SJCRH30 (cell line): ENCODE results near the gene ARHGEF3. TPM values are rescaled to one million over a fixed set of nuclear protein-coding genes. Genes with fewer than 3 reads are reported as not detected.

Source experiments
- DNase-seq, 2 experiments: peaks; one replicate each; pipeline ENCODE4 v3.0.0-alpha.2; 2015 to 2020
- H3K27ac ChIP-seq: fragments of 250-450 bp; sonication (Bioruptor Pico); 2 replicates; pipeline ENCODE4 v1.5.1; 2020; ENCODE audit warnings: mild to moderate bottlenecking, moderate library complexity
- H3K27me3 ChIP-seq: fragments of 250-450 bp; sonication (Bioruptor Pico); 2 replicates; pipeline ENCODE4 v1.5.1; 2020; ENCODE audit warnings: mild to moderate bottlenecking, moderate library complexity
- H3K36me3 ChIP-seq: fragments of 250-450 bp; sonication (Bioruptor Pico); 2 replicates; pipeline ENCODE4 v1.5.1; 2020; ENCODE audit warnings: mild to moderate bottlenecking, moderate library complexity
- H3K4me1 ChIP-seq: fragments of 250-450 bp; sonication (Bioruptor Pico); 2 replicates; pipeline ENCODE4 v1.5.1; 2020; ENCODE audit warnings: mild to moderate bottlenecking, moderate library complexity
- H3K4me3 ChIP-seq: fragments of 250-450 bp; sonication (Bioruptor Pico); 2 replicates; pipeline ENCODE4 v1.5.1; 2020; ENCODE audit warnings: mild to moderate bottlenecking, moderate library complexity
- H3K9me3 ChIP-seq: fragments of 250-450 bp; sonication (Bioruptor Pico); replicated peaks from 2 replicates; pipeline ENCODE4 v1.5.1; 2020; ENCODE audit warnings: mild to moderate bottlenecking, moderate library complexity
- total RNA-seq: library from RNA; depleted of rRNA; stranded (reverse); fragments of >200 nt; shearing (Covaris generic); gene quantifications from 2 replicates; pipeline ENCODE4 v1.2.3, GENCODE V29; 2014

ARHGEF3 gene
- total RNA-seq, 1 experiment from 2014 or later, result 29.9 TPM

- Histone ChIP-seq H3K27ac (no peak overlapping the region), H3K36me3 (no peaks in the 10 kb centered on the region), H3K9me3 (no peaks in the 10 kb centered on the region), H3K4me3 (no peak overlapping the region), H3K27me3 (no peaks in the 10 kb centered on the region), H3K4me1 (peaks cover 11% of the 10 kb centered on the region)
- no peak for DNase-seq
These were observed 27.8 kb upstream of the ARHGEF3 start for GRCh38 chr3:56829533-56829932.

- no peak for DNase-seq
- H3K4me1 ChIP-seq, result no peaks in the 10 kb centered on the region
- no peak overlapping the region for H3K4me3 ChIP-seq
- no peaks in the 10 kb centered on the region for H3K27me3 ChIP-seq
- H3K27ac ChIP-seq, result no peak overlapping the region
- H3K36me3 ChIP-seq, result no peaks in the 10 kb centered on the region
- H3K9me3 ChIP-seq, result no peaks in the 10 kb centered on the region
These were observed 25.3 kb upstream of the ARHGEF3 start for GRCh38 chr3:56826831-56827722.

- Histone ChIP-seq H3K9me3 (no peaks in the 10 kb centered on the region), H3K4me3 (no peak overlapping the region), H3K36me3 (no peaks in the 10 kb centered on the region), H3K27ac (no peak overlapping the region), H3K4me1 (no peaks in the 10 kb centered on the region), H3K27me3 (no peaks in the 10 kb centered on the region)
- no peak for DNase-seq
These were observed 24.1 kb upstream of the ARHGEF3 start for GRCh38 chr3:56825567-56826438.

GRCh38 chr3:56823984-56824703, 22.4 kb upstream of the ARHGEF3 start:
- no peak for DNase-seq
- Histone ChIP-seq H3K4me3 (no peak overlapping the region), H3K36me3 (no peaks in the 10 kb centered on the region), H3K27me3 (no peaks in the 10 kb centered on the region), H3K9me3 (no peaks in the 10 kb centered on the region), H3K4me1 (no peaks in the 10 kb centered on the region), H3K27ac (no peak overlapping the region)

- no peak overlapping the region for H3K4me3 ChIP-seq
- H3K4me1 ChIP-seq, result no peaks in the 10 kb centered on the region
- DNase-seq, result no peak
- H3K36me3 ChIP-seq, result no peaks in the 10 kb centered on the region
- H3K27ac ChIP-seq, result no peak overlapping the region
- no peaks in the 10 kb centered on the region for H3K9me3 ChIP-seq
- no peaks in the 10 kb centered on the region for H3K27me3 ChIP-seq
These were observed 21.7 kb upstream of the ARHGEF3 start for GRCh38 chr3:56823421-56823926.

- Histone ChIP-seq H3K27me3 (no peaks in the 10 kb centered on the region), H3K27ac (no peak overlapping the region), H3K4me3 (no peak overlapping the region), H3K36me3 (no peaks in the 10 kb centered on the region), H3K9me3 (no peaks in the 10 kb centered on the region), H3K4me1 (no peaks in the 10 kb centered on the region)
- no peak for DNase-seq
These were observed 20.8 kb upstream of the ARHGEF3 start for GRCh38 chr3:56822501-56822900.

- no peak for DNase-seq
- H3K4me1 ChIP-seq, result no peaks in the 10 kb centered on the region
- H3K9me3 ChIP-seq, result no peaks in the 10 kb centered on the region
- H3K4me3 ChIP-seq, result no peak overlapping the region
- H3K27me3 ChIP-seq, result no peaks in the 10 kb centered on the region
- H3K36me3 ChIP-seq, result no peaks in the 10 kb centered on the region; the same call in 1 of the 2 replicates
- no peak overlapping the region for H3K27ac ChIP-seq
These were observed 17.5 kb upstream of the ARHGEF3 start for GRCh38 chr3:56819016-56819809.

GRCh38 chr3:56818156-56818985, 16.6 kb upstream of the ARHGEF3 start:
- H3K4me1 ChIP-seq, result peaks cover 7% of the 10 kb centered on the region
- no peak overlapping the region for H3K4me3 ChIP-seq
- H3K27ac ChIP-seq, result no peak overlapping the region
- H3K27me3 ChIP-seq, result no peaks in the 10 kb centered on the region
- no peak for DNase-seq
- H3K36me3 ChIP-seq, result no peaks in the 10 kb centered on the region; the same call in 1 of the 2 replicates
- no peaks in the 10 kb centered on the region for H3K9me3 ChIP-seq

- no peak for DNase-seq
- H3K36me3 ChIP-seq, result no peaks in the 10 kb centered on the region; the same call in 1 of the 2 replicates
- no peaks in the 10 kb centered on the region for H3K9me3 ChIP-seq
- no peaks in the 10 kb centered on the region for H3K27me3 ChIP-seq
- no peak overlapping the region for H3K27ac ChIP-seq
- H3K4me1 ChIP-seq, result peaks cover 14% of the 10 kb centered on the region
- H3K4me3 ChIP-seq, result no peak overlapping the region
These were observed 15.9 kb upstream of the ARHGEF3 start for GRCh38 chr3:56817646-56818045.

- H3K4me1 ChIP-seq, result peaks cover 16% of the 10 kb centered on the region
- H3K4me3 ChIP-seq, result no peak overlapping the region
- DNase-seq, result no peak
- H3K27ac ChIP-seq, result no peak overlapping the region
- no peaks in the 10 kb centered on the region; the same call in 1 of the 2 replicates for H3K36me3 ChIP-seq
- H3K9me3 ChIP-seq, result no peaks in the 10 kb centered on the region
- H3K27me3 ChIP-seq, result no peaks in the 10 kb centered on the region
These were observed 14.3 kb upstream of the ARHGEF3 start for GRCh38 chr3:56816061-56816460.

- peaks cover 19% of the 10 kb centered on the region for H3K4me1 ChIP-seq
- no peak overlapping the region for H3K4me3 ChIP-seq
- no peaks in the 10 kb centered on the region; the same call in 1 of the 2 replicates for H3K36me3 ChIP-seq
- H3K9me3 ChIP-seq, result no peaks in the 10 kb centered on the region
- no peak overlapping the region for H3K27ac ChIP-seq
- H3K27me3 ChIP-seq, result no peaks in the 10 kb centered on the region
- DNase-seq, result no peak
These were observed 13.8 kb upstream of the ARHGEF3 start for GRCh38 chr3:56815589-56815988.

GRCh38 chr3:56813653-56813960, 11.9 kb upstream of the ARHGEF3 start:
- peak; percentile 7 to 18 for DNase-seq
- peaks cover 19% of the 10 kb centered on the region for H3K4me1 ChIP-seq
- no peak overlapping the region; the same call in 1 of the 2 replicates for H3K27ac ChIP-seq
- H3K36me3 ChIP-seq, result no peaks in the 10 kb centered on the region; the same call in 1 of the 2 replicates
- H3K9me3 ChIP-seq, result no peaks in the 10 kb centered on the region
- no peaks in the 10 kb centered on the region for H3K27me3 ChIP-seq
- no peak overlapping the region for H3K4me3 ChIP-seq
